GM23338 (cell line): ENCODE results near the gene MTA3. TPM values are rescaled to one million over a fixed set of nuclear protein-coding genes. Genes with fewer than 3 reads are reported as not detected.
A peak's percentile ranks its signal among the peaks of the same experiment; 100 is the strongest.

ENCODE experiments used
- ATAC-seq: fragments of 200-7000 bp; cut with Tn5 transposase; 3 replicates; pipeline ENCODE4 v1.9.1; 2020
- DNase-seq: peaks from one replicate; pipeline ENCODE4 v3.0.0-alpha.2; 2015; ENCODE audit warnings: low spot score
- H2AFZ ChIP-seq: fragments of 200-600 bp; sonication (generic); 2 replicates; pipeline ENCODE4 v1.8.0; 2016; ENCODE audit warnings: antibody characterized with exemption, mild to moderate bottlenecking, moderate library complexity
- H3F3A ChIP-seq: fragments of 200-600 bp; sonication (generic); replicated peaks from 2 replicates; pipeline ENCODE4 v1.8.0; 2017; ENCODE audit warnings: antibody characterized with exemption, mixed run types, low read depth
- H3K27ac ChIP-seq: fragments of 200-600 bp; sonication (generic); 2 replicates; pipeline ENCODE4 v1.6.1; 2016; ENCODE audit warnings: low read depth
- H3K27me3 ChIP-seq: fragments of 200-600 bp; sonication (generic); 2 replicates; pipeline ENCODE4 v1.8.0; 2016; ENCODE audit warnings: mild to moderate bottlenecking, mixed run types, moderate library complexity; ENCODE audit not compliant: insufficient read depth
- H3K36me3 ChIP-seq: fragments of 200-600 bp; sonication (generic); 2 replicates; pipeline ENCODE4 v1.8.0; 2016; ENCODE audit warnings: mild to moderate bottlenecking; ENCODE audit not compliant: insufficient read depth
- H3K4me1 ChIP-seq: fragments of 200-600 bp; sonication (generic); 2 replicates; pipeline ENCODE4 v1.8.0; 2016; ENCODE audit warnings: mild to moderate bottlenecking, moderate library complexity; ENCODE audit not compliant: insufficient read depth
- H3K4me2 ChIP-seq: fragments of 200-600 bp; sonication (generic); 2 replicates; pipeline ENCODE4 v1.7.1; 2017; ENCODE audit warnings: mixed run types
- H3K4me3 ChIP-seq: fragments of 200-600 bp; sonication (generic); 2 replicates; pipeline ENCODE4 v1.6.1; 2016; ENCODE audit warnings: mixed run types
- H3K79me2 ChIP-seq: fragments of 200-600 bp; sonication (generic); replicated peaks from 2 replicates; pipeline ENCODE4 v1.8.0; 2017; ENCODE audit warnings: mild to moderate bottlenecking; ENCODE audit not compliant: insufficient read depth
- H3K9me2 ChIP-seq: fragments of 200-600 bp; sonication (generic); 2 replicates; pipeline ENCODE4 v1.8.0; 2017; ENCODE audit not compliant: insufficient read depth
- H4K20me1 ChIP-seq: fragments of 200-600 bp; sonication (generic); replicated peaks from 2 replicates; pipeline ENCODE4 v1.8.0; 2017; ENCODE audit warnings: mild to moderate bottlenecking; ENCODE audit not compliant: insufficient read depth
- H3K27ac Mint-ChIP-seq: 2 replicates; pipeline ENCODE4 v1.8.0; 2020; ENCODE audit warnings: inconsistent platforms, mild to moderate bottlenecking, moderate library complexity, mixed read lengths
- H3K27me3 Mint-ChIP-seq: 3 replicates; pipeline ENCODE4 v1.8.0; 2022; ENCODE audit warnings: low read depth, mild to moderate bottlenecking, moderate library complexity, mixed read lengths, inconsistent platforms; ENCODE audit not compliant: insufficient read depth, poor library complexity
- H3K36me3 Mint-ChIP-seq: 3 replicates; pipeline ENCODE4 v1.8.0; 2021; ENCODE audit warnings: low read depth, mild to moderate bottlenecking, inconsistent platforms, moderate library complexity, mixed read lengths
- H3K4me1 Mint-ChIP-seq: 3 replicates; pipeline ENCODE4 v1.8.0; 2020; ENCODE audit warnings: mild to moderate bottlenecking, inconsistent platforms, mixed read lengths
- H3K4me3 Mint-ChIP-seq: 3 replicates; pipeline ENCODE4 v1.8.0; 2021; ENCODE audit warnings: moderate library complexity, mild to moderate bottlenecking, inconsistent platforms, mixed read lengths
- H3K9me3 Mint-ChIP-seq: 3 replicates; pipeline ENCODE4 v1.8.0; 2020; ENCODE audit warnings: moderate library complexity, mild to moderate bottlenecking, inconsistent platforms, mixed read lengths
- CREB1 ChIP-seq: fragments of 250-450 bp; sonication (Bioruptor Pico); IDR thresholded peaks from 2 replicates; pipeline ENCODE4 v1.5.0; 2020; ENCODE audit warnings: low read depth, mild to moderate bottlenecking, moderate library complexity
- JUNB ChIP-seq: IDR thresholded peaks from one replicate; pipeline ENCODE4 v1.6.1; 2016; ENCODE audit warnings: antibody characterized with exemption; ENCODE audit not compliant: unreplicated experiment
- POLR2AphosphoS5 ChIP-seq: IDR thresholded peaks from 2 replicates; pipeline ENCODE4 v1.6.1; 2016; ENCODE audit warnings: antibody characterized with exemption, low read depth
- ZNF114 ChIP-seq: fragments of 250-450 bp; sonication (Bioruptor Pico); IDR thresholded peaks from 2 replicates; pipeline ENCODE4 v1.5.0; 2020; ENCODE audit warnings: mild to moderate bottlenecking, moderate library complexity
- ZNF331 ChIP-seq: fragments of 250-450 bp; sonication (Bioruptor Pico); IDR thresholded peaks from 2 replicates; pipeline ENCODE4 v1.5.0; 2020; ENCODE audit warnings: low read depth, mild to moderate bottlenecking, moderate library complexity
- polyA plus RNA-seq: library from polyadenylated mRNA; unstranded; fragments of >200 nt; fragmentation: Nextera tagmentation; extraction: Ambion mirVana; gene quantifications from 2 replicates; pipeline ENCODE4 v1.2.1, GENCODE V29; 2016
- total RNA-seq: library from RNA; depleted of rRNA; stranded (reverse); fragments of >200 nt; shearing (Covaris generic); gene quantifications from 2 replicates; pipeline ENCODE4 v1.2.3, GENCODE V29; 2014
- TF ChIP-seq, protein P1 (sequence below): IDR thresholded peaks from one replicate; pipeline ENCODE4 v1.6.1; 2018; ENCODE audit warnings: antibody characterized with exemption; ENCODE audit not compliant: unreplicated experiment
- TF ChIP-seq, protein P2 (sequence below): fragments of 250-450 bp; sonication (Bioruptor Pico); IDR thresholded peaks from 2 replicates; pipeline ENCODE4 v1.5.0; 2020; ENCODE audit warnings: mild to moderate bottlenecking, moderate library complexity
- TF ChIP-seq, protein P3 (sequence below): IDR thresholded peaks from 2 replicates; pipeline ENCODE4 v1.6.1; 2016; ENCODE audit warnings: antibody characterized with exemption

MTA3 gene
- total and polyA plus RNA-seq, 2 experiments from 2014 or later, result 162 to 208 TPM

DNA sequence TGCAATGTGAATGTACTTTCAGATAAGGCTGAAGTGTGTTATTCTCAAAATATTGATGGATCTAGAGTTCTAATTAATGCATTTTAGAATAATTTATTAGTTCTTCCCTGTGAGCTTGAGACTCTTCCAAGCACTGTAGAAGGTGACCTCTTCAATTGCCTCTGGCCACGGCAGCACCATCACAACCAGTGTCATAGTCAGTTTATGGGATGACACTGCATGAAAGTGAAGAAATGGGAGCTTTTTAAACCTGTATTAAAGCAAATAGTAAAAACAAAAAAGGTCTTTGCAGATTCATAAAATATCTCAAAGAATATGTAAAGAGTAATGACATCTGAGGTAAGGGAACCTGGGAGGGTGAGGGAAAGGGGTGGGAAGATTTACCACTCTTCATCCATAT lies 143.5 kb downstream of the MTA3 start:
- Histone ChIP-seq H3K4me3 (no peak overlapping the region), H3K9me2 (no peaks in the 10 kb centered on the region), H2AFZ (no peak overlapping the region), H3K4me1 (peaks cover 12% of the 10 kb centered on the region), H3K27me3 (no peaks in the 10 kb centered on the region), H3F3A (0 out of 2 replicates have a peak, but pooled peaks cover 3% of the 10 kb centered on the region), H3K27ac (no peak overlapping the region), H3K4me2 (no peak overlapping the region), H4K20me1 (no peaks in the 10 kb centered on the region), H3K36me3 (no peaks in the 10 kb centered on the region; the same call in 1 of the 2 replicates), H3K79me2 (no peaks in the 10 kb centered on the region)
- DNase-seq (no peak), ATAC-seq (no peak)
- H3K9me3 Mint-ChIP-seq, result no peaks in the 10 kb centered on the region
- TF ChIP-seq, protein P1, sequence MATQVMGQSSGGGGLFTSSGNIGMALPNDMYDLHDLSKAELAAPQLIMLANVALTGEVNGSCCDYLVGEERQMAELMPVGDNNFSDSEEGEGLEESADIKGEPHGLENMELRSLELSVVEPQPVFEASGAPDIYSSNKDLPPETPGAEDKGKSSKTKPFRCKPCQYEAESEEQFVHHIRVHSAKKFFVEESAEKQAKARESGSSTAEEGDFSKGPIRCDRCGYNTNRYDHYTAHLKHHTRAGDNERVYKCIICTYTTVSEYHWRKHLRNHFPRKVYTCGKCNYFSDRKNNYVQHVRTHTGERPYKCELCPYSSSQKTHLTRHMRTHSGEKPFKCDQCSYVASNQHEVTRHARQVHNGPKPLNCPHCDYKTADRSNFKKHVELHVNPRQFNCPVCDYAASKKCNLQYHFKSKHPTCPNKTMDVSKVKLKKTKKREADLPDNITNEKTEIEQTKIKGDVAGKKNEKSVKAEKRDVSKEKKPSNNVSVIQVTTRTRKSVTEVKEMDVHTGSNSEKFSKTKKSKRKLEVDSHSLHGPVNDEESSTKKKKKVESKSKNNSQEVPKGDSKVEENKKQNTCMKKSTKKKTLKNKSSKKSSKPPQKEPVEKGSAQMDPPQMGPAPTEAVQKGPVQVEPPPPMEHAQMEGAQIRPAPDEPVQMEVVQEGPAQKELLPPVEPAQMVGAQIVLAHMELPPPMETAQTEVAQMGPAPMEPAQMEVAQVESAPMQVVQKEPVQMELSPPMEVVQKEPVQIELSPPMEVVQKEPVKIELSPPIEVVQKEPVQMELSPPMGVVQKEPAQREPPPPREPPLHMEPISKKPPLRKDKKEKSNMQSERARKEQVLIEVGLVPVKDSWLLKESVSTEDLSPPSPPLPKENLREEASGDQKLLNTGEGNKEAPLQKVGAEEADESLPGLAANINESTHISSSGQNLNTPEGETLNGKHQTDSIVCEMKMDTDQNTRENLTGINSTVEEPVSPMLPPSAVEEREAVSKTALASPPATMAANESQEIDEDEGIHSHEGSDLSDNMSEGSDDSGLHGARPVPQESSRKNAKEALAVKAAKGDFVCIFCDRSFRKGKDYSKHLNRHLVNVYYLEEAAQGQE, result no peak
- 0 out of 2 replicates have a peak, but pooled peaks have one; percentile 14 for TF ChIP-seq POLR2AphosphoS5
- no peak overlapping the region for H3K27ac Mint-ChIP-seq
- peaks cover 26% of the 10 kb centered on the region for H3K4me1 Mint-ChIP-seq
- H3K27me3 Mint-ChIP-seq, result peaks cover 9% of the 10 kb centered on the region
- H3K36me3 Mint-ChIP-seq, result peaks cover 25% of the 10 kb centered on the region
- no peak overlapping the region for H3K4me3 Mint-ChIP-seq

DNA sequence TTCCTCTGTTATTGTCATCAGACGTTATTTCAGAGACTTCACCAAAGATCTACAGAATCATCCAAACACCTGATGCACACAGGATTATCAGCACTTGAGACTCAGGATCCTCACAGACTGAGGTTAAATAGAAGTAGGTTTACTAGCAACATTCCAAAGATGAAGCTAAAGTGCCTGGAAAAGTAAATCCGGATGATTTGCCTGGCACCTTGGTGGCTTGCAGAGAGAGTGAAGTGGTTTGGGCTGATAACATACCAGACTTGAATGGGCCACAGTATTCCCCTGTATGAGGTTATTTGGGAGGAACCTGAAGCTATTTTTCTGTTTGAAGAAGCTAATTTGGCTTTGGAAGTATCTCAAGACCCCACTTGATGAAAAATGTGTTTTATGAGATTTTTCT lies 144.5 kb downstream of the MTA3 start:
- Histone ChIP-seq H3K4me3 (no peak overlapping the region), H3K9me2 (no peaks in the 10 kb centered on the region), H3K36me3 (no peaks in the 10 kb centered on the region; the same call in 1 of the 2 replicates), H4K20me1 (no peaks in the 10 kb centered on the region), H3K4me2 (no peak overlapping the region), H3F3A (0 out of 2 replicates have a peak, but pooled peaks cover 3% of the 10 kb centered on the region), H3K27ac (no peak overlapping the region), H3K27me3 (no peaks in the 10 kb centered on the region), H2AFZ (no peak overlapping the region), H3K79me2 (no peaks in the 10 kb centered on the region), H3K4me1 (peaks cover 6% of the 10 kb centered on the region; the same call in 1 of the 2 replicates)
- H3K27me3 Mint-ChIP-seq, result peaks cover 7% of the 10 kb centered on the region
- DNase-seq (peak; percentile 32), ATAC-seq (0 out of 3 replicates have a peak, but pooled peaks have one; percentile 14)
- H3K4me3 Mint-ChIP-seq, result no peak overlapping the region
- peak overlapping the region; percentile 80 for H3K27ac Mint-ChIP-seq
- peaks cover 15% of the 10 kb centered on the region for H3K4me1 Mint-ChIP-seq
- H3K36me3 Mint-ChIP-seq, result peaks cover 17% of the 10 kb centered on the region
- no peaks in the 10 kb centered on the region for H3K9me3 Mint-ChIP-seq
- no peak for TF ChIP-seq ZNF114 (CRISPR knock-in tag)
- no peak; the same call in 1 of the 2 replicates for TF ChIP-seq POLR2AphosphoS5
- TF ChIP-seq ZNF331 (CRISPR knock-in tag), result no peak
- TF ChIP-seq, protein P2, sequence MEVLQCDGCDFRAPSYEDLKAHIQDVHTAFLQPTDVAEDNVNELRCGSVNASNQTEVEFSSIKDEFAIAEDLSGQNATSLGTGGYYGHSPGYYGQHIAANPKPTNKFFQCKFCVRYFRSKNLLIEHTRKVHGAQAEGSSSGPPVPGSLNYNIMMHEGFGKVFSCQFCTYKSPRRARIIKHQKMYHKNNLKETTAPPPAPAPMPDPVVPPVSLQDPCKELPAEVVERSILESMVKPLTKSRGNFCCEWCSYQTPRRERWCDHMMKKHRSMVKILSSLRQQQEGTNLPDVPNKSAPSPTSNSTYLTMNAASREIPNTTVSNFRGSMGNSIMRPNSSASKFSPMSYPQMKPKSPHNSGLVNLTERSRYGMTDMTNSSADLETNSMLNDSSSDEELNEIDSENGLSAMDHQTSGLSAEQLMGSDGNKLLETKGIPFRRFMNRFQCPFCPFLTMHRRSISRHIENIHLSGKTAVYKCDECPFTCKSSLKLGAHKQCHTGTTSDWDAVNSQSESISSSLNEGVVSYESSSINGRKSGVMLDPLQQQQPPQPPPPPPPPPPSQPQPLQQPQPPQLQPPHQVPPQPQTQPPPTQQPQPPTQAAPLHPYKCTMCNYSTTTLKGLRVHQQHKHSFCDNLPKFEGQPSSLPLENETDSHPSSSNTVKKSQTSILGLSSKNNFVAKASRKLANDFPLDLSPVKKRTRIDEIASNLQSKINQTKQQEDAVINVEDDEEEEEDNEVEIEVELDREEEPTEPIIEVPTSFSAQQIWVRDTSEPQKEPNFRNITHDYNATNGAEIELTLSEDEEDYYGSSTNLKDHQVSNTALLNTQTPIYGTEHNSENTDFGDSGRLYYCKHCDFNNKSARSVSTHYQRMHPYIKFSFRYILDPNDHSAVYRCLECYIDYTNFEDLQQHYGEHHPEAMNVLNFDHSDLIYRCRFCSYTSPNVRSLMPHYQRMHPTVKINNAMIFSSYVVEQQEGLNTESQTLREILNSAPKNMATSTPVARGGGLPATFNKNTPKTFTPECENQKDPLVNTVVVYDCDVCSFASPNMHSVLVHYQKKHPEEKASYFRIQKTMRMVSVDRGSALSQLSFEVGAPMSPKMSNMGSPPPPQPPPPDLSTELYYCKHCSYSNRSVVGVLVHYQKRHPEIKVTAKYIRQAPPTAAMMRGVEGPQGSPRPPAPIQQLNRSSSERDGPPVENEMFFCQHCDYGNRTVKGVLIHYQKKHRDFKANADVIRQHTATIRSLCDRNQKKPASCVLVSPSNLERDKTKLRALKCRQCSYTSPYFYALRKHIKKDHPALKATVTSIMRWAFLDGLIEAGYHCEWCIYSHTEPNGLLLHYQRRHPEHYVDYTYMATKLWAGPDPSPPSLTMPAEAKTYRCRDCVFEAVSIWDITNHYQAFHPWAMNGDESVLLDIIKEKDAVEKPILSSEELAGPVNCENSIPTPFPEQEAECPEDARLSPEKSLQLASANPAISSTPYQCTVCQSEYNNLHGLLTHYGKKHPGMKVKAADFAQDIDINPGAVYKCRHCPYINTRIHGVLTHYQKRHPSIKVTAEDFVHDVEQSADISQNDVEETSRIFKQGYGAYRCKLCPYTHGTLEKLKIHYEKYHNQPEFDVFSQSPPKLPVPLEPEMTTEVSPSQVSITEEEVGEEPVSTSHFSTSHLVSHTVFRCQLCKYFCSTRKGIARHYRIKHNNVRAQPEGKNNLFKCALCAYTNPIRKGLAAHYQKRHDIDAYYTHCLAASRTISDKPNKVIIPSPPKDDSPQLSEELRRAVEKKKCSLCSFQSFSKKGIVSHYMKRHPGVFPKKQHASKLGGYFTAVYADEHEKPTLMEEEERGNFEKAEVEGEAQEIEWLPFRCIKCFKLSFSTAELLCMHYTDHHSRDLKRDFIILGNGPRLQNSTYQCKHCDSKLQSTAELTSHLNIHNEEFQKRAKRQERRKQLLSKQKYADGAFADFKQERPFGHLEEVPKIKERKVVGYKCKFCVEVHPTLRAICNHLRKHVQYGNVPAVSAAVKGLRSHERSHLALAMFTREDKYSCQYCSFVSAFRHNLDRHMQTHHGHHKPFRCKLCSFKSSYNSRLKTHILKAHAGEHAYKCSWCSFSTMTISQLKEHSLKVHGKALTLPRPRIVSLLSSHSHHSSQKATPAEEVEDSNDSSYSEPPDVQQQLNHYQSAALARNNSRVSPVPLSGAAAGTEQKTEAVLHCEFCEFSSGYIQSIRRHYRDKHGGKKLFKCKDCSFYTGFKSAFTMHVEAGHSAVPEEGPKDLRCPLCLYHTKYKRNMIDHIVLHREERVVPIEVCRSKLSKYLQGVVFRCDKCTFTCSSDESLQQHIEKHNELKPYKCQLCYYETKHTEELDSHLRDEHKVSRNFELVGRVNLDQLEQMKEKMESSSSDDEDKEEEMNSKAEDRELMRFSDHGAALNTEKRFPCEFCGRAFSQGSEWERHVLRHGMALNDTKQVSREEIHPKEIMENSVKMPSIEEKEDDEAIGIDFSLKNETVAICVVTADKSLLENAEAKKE (CRISPR knock-in tag), result no peak
- TF ChIP-seq CREB1 (CRISPR knock-in tag), result no peak
- TF ChIP-seq, protein P3, sequence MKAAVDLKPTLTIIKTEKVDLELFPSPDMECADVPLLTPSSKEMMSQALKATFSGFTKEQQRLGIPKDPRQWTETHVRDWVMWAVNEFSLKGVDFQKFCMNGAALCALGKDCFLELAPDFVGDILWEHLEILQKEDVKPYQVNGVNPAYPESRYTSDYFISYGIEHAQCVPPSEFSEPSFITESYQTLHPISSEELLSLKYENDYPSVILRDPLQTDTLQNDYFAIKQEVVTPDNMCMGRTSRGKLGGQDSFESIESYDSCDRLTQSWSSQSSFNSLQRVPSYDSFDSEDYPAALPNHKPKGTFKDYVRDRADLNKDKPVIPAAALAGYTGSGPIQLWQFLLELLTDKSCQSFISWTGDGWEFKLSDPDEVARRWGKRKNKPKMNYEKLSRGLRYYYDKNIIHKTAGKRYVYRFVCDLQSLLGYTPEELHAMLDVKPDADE, result no peak
- TF ChIP-seq JUNB, result no peak
